Neural crest cell (in vitro differentiated cells): ENCODE results near the gene FCN2. TPM values are rescaled to one million over a fixed set of nuclear protein-coding genes. Genes with fewer than 3 reads are reported as not detected.

Experiments
- DNase-seq: peaks from one replicate; pipeline ENCODE4 v3.0.0; 2021; ENCODE audit warnings: low read depth, mixed read lengths, low spot score
- H3K27ac Mint-ChIP-seq: one replicate; pipeline ENCODE4 v1.8.0; 2021; ENCODE audit warnings: mild to moderate bottlenecking, mixed read lengths; ENCODE audit not compliant: unreplicated experiment
- H3K27me3 Mint-ChIP-seq: 2 replicates; pipeline ENCODE4 v1.8.0; 2021; ENCODE audit warnings: low read depth, mild to moderate bottlenecking, mixed read lengths
- H3K36me3 Mint-ChIP-seq: 2 replicates; pipeline ENCODE4 v1.8.0; 2021; ENCODE audit warnings: low read depth, mild to moderate bottlenecking, mixed read lengths
- H3K4me1 Mint-ChIP-seq: 2 replicates; pipeline ENCODE4 v1.8.0; 2021; ENCODE audit warnings: mixed read lengths
- H3K4me3 Mint-ChIP-seq: one replicate; pipeline ENCODE4 v1.8.0; 2021; ENCODE audit warnings: mild to moderate bottlenecking, mixed read lengths
- H3K9me3 Mint-ChIP-seq: 2 replicates; pipeline ENCODE4 v1.8.0; 2021; ENCODE audit warnings: mixed read lengths
- microRNA-seq: library from miRNA; unstranded; fragments of <30 nt; microRNA quantifications from one replicate; pipeline ENCODE4, GENCODE V29; 2020
- total RNA-seq: library from RNA; stranded (reverse); gene quantifications from 2 replicates; pipeline ENCODE4 v1.2.1, GENCODE V29; 2021
- TF ChIP-seq, protein P1 (sequence below): fragments of 200-600 bp; sonication (generic); conservative IDR thresholded peaks from 2 replicates; pipeline ENCODE4 v1.5.0; 2021; ENCODE audit warnings: antibody characterized with exemption, mild to moderate bottlenecking

Gene FCN2
- total RNA-seq, 1 donor from 2014 or later, result not detected

DNA sequence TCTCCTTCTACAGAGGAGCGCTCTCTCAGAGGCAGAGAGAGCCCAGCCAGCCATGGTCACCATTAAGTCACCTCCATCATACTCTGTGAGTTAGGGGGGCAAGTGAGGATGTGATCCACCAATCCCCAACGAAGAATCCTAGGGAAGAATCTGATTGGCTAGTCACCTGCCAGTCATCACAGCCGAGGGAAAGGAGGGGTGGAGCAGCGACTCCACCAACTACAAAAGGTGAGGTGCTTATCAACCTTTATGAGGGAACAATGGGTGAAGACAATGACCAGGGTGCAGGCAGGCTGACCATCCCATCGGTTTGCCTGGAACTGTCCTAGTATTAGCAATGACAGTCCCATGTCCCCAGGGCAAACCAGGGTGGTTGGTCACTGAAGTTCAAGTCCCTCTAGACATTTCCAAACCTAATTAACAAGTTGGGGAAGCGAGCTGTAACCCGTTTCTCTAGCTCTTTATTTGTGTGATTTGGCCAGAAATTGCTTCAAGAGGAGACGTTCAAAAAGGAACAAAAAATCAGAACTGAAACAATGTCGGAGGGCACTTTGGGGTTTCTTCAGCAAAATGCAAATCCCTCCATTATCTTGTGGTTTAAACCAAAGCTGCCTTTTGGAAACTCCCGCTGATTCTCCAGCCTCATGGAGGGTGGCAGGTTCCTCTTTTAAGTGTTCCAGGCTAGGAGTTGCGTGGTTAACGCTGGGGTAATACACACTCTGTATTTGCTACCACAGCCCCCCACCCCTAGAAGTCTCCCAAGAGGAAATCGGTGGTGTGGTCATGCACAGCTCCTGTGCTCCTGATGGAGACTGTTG lies 55.9 kb downstream of the FCN2 start:
- Mint-ChIP-seq H3K9me3 (no peaks in the 10 kb centered on the region), H3K4me1 (peaks cover 9% of the 10 kb centered on the region), H3K27me3 (no peaks in the 10 kb centered on the region), H3K27ac (peak overlapping the region; percentile 43), H3K4me3 (no peak overlapping the region), H3K36me3 (no peaks in the 10 kb centered on the region)
- TF ChIP-seq, protein P1, sequence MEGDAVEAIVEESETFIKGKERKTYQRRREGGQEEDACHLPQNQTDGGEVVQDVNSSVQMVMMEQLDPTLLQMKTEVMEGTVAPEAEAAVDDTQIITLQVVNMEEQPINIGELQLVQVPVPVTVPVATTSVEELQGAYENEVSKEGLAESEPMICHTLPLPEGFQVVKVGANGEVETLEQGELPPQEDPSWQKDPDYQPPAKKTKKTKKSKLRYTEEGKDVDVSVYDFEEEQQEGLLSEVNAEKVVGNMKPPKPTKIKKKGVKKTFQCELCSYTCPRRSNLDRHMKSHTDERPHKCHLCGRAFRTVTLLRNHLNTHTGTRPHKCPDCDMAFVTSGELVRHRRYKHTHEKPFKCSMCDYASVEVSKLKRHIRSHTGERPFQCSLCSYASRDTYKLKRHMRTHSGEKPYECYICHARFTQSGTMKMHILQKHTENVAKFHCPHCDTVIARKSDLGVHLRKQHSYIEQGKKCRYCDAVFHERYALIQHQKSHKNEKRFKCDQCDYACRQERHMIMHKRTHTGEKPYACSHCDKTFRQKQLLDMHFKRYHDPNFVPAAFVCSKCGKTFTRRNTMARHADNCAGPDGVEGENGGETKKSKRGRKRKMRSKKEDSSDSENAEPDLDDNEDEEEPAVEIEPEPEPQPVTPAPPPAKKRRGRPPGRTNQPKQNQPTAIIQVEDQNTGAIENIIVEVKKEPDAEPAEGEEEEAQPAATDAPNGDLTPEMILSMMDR, result no peak
- DNase-seq, result no peak

Small RNA genes within 50 kb of the gene (microRNA-seq; reads per million reads assigned to microRNA genes)
- not detected for gene MIR3689A
- not detected for gene MIR3689B
- not detected for gene MIR3689C
- not detected for gene MIR3689D1
- gene MIR3689D2, result not detected
- gene MIR3689E, result not detected
- gene MIR3689F, result not detected

Other genes with a start within 250 kb of the FCN2 start
- gene COL5A1, start 239.0 kb upstream of the FCN2 start, total RNA-seq, result 18.6 and 19.4 TPM in 2 replicates
- gene FCN1, start 37.1 kb downstream of the FCN2 start, total RNA-seq, result not detected in 2 replicates
- 23.3 and 27.2 TPM in 2 replicates for gene OLFM1, start 206.9 kb downstream of the FCN2 start, total RNA-seq